Stomach (tissue), 4 donors: ENCODE measurements around the gene RASGRP1.

Experiments
- CTCF ChIP-seq, 7 experiments: fragments of 450-650 bp in 4 of 7; fragments of 200-600 bp in 3 of 7; sonication (generic) in 3 of 7; IDR thresholded peaks; one replicate each; pipeline ENCODE4 v1.5.1; 2016 to 2019; ENCODE audit warnings: antibody characterized with exemption in 7 of 7, control low read depth in 2 of 7, mild to moderate bottlenecking in 1 of 7
- EP300 ChIP-seq: sonication (generic); formaldehyde crosslinking; IDR thresholded peaks from one replicate; pipeline ENCODE4 v1.6.1; 2017; ENCODE audit warnings: antibody characterized with exemption
- POLR2A ChIP-seq, 4 donors: fragments of 450-650 bp; IDR thresholded peaks; one replicate each; pipeline ENCODE4 v1.6.1; 2016; ENCODE audit warnings: antibody characterized with exemption in 4 of 4, control low read depth in 2 of 4, mild to moderate bottlenecking in 1 of 4, moderate library complexity in 1 of 4
- POLR2AphosphoS5 ChIP-seq, 3 donors: sonication (generic); formaldehyde crosslinking; IDR thresholded peaks; one replicate each; pipeline ENCODE4 v1.6.1; 2016; ENCODE audit warnings: antibody characterized with exemption in 3 of 3

GRCh38 chr15:38553071-38553470 lies 11.5 kb downstream of the RASGRP1 start:
- TF ChIP-seq EP300 (no peak), CTCF (IDR thresholded peaks at IDR 0.05) (no peak), POLR2A (IDR thresholded peaks at IDR 0.05) (no peak), POLR2AphosphoS5 (IDR thresholded peaks at IDR 0.05) (no peak)
